GM12864 (cell line): ENCODE measurements around the gene EDDM13.

Experiments
- DNase-seq: peaks from one replicate; pipeline ENCODE4 v3.0.0-alpha.2; 2011; ENCODE audit warnings: low read depth
- H3K4me3 ChIP-seq: 2 replicates; pipeline ENCODE4 v1.5.1; 2011; ENCODE audit warnings: mild to moderate bottlenecking, low read depth, low read length, control low read depth
- CTCF ChIP-seq: IDR thresholded peaks from 2 replicates; pipeline ENCODE4 v1.5.1; 2011; ENCODE audit warnings: low read depth, mild to moderate bottlenecking, moderate library complexity, low read length, control low read depth, inconsistent platforms; ENCODE audit errors: missing control alignments

The EDDM13 gene

DNA sequence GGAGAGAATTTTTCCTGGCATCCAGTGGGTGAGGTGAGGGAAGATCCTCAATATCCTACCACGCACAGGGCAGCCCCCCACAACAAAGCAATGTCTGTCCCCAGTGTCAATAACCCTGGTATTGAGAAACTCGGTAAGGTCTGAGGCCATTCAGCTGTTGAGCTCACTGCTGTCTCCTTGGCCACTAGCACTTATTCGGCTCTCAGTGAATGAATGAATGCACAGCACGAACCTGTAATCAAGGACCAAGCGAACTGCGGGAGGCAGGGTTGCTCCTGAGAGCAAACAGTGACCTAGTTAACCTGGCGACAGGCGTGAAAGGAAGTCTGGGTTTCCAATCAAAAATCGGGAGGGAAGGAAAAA, 41.5 kb downstream of the EDDM13 start:
- DNase-seq, result peak; percentile 13
- H3K4me3 ChIP-seq, result peak overlapping the region; percentile 88
- no peak for TF ChIP-seq CTCF

DNA sequence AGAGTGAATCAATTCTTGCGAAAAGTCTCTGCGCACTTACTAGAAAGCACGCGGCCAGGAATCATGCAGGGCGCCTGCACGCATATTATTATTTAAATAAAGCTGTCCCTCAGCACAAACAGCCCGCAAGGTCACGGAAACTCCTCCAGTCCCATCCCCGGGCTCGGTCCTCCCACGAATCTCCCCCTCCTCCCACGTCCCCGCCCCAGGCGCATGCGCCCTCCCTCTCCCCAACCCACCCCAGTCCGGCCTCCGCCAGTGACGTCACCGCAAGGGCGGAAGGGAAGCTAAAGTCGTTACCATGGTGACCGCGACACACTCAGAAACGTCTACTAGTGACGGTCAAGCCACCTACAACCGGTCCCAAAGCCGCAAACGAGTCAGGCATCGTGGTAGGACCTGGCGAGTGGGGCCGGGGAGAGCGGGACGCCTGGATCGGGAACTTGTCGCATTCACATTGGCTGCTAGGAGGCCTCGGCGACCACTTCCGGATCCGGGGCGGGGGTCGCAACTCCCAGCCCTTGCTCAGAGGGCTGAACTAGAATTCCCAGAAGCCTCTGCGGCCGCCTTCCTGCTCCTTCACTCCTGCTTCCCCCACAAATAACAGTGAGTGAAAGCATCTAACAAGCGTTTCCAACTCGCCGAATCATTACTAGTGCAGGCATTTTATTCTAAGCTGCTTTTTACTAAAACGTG, 42.0 kb downstream of the EDDM13 start, which contains the start of gene ZSCAN5A:
Gene ZSCAN5A, minus strand, starts transcription at position 459 of the 696 bp plus-strand sequence. CDS start 89,793 bp downstream, outside the sequence.
- H3K4me3 ChIP-seq, result peak within 1 kb of the TSS; percentile 88
- DNase-seq, result peak; percentile 90
- TF ChIP-seq CTCF, result no peak

- peak overlapping the region; percentile 88 for H3K4me3 ChIP-seq
- peak; percentile 94 for DNase-seq
Measured at GRCh38 chr19:56315077-56315828, 42.7 kb downstream of the EDDM13 start.

DNA sequence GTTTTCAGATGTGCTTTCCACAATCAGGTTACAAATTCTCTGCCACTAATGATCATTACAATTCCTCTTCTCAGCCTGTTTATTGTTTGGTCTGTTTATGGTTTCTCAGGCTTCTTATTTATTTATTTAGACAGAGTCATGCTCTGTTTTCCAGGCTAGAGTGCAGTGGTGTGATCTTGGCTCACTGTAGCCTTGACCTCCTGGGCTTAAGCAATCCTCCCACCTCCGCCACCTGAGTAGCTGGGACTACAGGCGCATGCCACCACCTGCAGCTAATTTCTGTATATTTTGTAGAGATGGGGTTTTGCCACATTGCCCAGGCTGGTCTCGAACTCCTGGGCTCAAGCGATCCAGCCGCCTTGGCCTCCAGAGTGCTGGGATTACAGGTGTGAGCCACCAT, 44.2 kb downstream of the EDDM13 start:
- no peak for DNase-seq
- TF ChIP-seq CTCF, result no peak
- H3K4me3 ChIP-seq, result no peak overlapping the region

More at GRCh38 chr19:56315077-56315828, 42.7 kb downstream of the EDDM13 start:
- TF ChIP-seq CTCF, result no peak

DNA sequence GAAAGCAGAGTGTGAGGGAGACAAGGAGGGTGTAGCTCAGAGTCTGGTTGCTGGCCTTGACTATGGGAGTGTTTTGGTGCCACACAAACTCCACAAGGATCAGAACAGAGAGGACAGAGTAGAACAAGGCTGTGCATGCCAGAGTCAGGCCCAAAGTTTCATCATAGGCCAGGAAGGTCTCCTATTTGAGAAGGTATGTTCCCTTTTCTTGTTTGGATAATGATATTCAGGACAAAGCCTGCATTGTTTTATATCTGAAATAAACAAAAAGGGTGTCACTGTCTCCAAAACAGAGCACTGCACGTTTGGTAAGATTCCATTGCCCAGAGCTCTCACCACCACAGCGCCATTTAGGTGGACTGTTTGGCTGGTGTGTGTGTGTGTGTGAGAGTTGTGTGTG, 45.2 kb downstream of the EDDM13 start:
- no peak overlapping the region for H3K4me3 ChIP-seq
- DNase-seq, result no peak
- TF ChIP-seq CTCF, result no peak

- H3K4me3 ChIP-seq, result no peak overlapping the region
- TF ChIP-seq CTCF, result no peak
- DNase-seq, result no peak
Measured at GRCh38 chr19:56319991-56320390, 47.4 kb downstream of the EDDM13 start.
